Activated effector memory CD4-positive, alpha-beta T cell treated with Interleukin-2 at 50 U/mL for 16 hours (primary cell): ENCODE results near the gene AKR1B1.

Experiments
- DNase-seq: peaks from one replicate; pipeline ENCODE4 v3.0.0-alpha.2; 2020

The AKR1B1 gene

DNA sequence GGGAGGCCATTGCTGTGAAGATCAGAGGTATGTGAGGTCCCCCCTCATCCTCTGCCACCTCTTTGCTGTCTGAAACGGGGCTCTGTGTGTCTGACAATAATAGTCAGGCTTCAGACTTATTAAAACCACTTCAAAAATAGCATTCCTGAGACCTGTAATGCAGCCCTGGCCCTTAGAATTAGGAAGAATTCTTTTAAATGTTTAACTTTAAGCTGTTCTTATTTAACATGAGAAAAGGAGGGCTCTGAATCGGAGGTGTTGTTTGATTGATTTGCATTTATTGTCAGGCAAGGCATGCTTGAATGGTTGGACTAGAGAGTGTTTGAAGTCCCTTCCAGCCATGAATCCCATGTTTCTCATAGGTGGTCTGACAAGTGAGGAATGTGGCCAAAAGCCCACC, 52.5 kb downstream of the AKR1B1 start:
- no peak for DNase-seq

DNA sequence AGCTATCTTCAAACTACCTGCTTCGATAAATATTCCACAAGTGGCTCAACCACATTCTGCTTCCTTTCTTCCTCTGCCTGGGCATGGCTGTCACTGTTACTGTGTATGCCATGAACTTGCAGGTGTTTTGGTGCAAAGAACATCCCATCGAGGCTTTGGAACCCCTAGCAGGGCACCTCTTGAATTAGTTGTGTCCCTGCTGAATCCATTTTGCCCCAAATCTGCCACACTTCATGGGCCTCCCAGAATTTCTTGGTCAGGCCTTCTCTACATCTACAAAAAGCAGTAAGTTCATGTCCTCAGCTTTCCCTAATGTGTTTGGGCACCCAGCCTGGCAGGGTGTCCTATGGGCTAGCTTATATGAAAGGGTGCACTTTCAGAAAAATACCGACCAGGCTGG, 53.6 kb downstream of the AKR1B1 start:
- DNase-seq = no peak

DNA sequence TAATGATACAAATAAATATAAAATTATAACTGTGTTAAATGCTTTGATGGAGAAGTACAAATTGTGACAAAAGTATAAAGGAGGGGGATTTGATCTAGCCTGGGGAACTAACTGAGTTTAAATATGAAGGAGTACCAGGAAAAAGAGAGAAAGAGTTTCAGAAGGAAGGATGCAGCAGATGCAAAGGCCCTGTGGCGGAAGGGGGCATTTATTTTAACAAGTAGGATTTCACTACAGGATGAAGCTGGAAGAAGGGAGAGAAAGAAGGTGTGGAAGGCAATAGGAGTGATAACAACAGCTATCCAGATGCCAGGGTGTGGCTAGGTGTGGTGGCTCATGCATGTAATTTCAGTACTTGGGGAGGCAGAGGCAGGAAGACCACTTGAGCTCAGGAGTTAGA, 55.8 kb downstream of the AKR1B1 start:
- DNase-seq = no peak

DNA sequence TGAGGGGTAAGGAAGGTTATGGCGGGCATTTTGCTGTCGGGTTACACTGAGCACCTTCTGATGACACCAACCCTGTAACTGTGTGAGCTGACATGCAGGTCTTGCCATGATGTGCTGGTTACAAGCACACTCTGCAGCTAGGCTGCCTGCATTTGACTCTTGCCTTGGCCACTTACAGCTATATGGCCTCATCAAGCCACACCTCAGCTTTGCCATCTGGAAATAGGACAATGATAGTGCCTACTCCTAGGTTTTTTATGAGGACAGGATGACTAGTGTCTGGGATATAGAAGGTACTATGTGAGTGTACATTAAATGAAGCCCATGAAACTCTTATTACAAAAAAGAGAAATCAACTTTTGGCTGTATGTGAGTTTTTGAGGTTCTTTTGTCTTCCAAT, 58.0 kb downstream of the AKR1B1 start:
- DNase-seq = no peak

DNA sequence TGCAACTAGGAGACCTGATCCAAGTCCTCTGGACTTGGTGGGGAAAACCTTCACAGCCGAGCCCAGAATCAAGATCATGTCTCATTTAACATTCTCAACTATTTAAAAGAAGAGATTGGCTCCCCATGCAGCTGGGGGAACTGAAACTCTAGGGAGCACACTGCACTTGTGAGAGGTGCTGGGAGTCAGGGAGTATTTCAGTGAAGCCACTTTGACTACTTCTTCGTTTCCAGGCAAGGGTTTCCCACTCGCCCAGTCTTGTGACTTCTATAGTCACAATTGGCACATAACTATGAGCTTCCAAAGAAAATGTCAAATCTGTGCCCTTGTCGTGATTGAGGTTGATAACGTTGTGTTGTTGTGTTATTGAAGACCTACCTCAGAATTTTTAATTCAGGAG, 62.9 kb downstream of the AKR1B1 start:
- no peak for DNase-seq

DNA sequence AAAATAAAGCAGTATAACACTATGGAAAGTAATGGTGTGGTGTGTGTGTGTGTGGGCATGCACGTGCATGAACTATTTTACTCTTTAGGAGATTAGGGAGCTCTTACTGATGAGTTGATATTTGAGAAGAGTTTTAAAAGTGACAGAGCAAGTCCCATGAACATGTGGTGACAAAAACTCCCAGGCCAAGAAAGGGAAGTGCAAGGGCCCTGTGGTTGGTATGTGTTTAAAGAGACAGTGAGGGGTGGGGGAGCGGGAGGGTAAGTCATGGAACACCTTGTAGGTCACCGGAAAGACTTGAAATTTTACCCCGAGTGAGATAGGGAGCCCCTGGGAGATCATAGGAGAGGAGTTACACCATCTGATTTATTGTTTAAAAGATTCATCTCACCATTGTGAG, 63.3 kb downstream of the AKR1B1 start:
- no peak for DNase-seq

DNA sequence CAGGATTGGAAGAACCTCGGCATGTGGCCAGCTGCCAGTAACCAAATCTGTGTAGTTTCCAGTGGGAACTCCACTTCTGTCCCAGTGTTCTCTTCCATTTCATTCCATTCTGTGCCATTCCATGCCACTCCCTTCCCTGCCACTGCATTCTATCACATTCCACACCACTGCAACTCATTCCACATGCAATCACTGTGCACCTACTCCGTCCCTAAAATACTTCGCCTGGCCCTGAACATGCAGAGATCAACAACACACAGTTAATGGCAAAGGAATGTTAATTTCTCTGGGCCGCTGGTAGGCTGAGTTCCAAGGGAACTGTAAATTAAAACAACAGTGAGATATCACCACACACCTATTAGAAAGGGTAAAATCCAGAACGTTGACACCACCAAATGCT, 64.8 kb downstream of the AKR1B1 start:
- DNase-seq = no peak
